AG09309 (cell line): ENCODE data around the gene JAZF1.

Source experiments
- DNase-seq: peaks from one replicate; pipeline ENCODE4 v3.0.0-alpha.2; 2010; ENCODE audit warnings: low read depth
- H3K4me3 ChIP-seq: 2 replicates; pipeline ENCODE4 v1.5.1; 2011; ENCODE audit warnings: mild to moderate bottlenecking, low read depth, low read length, moderate library complexity; ENCODE audit not compliant: control insufficient read depth
- CTCF ChIP-seq: IDR thresholded peaks from 2 replicates; pipeline ENCODE4 v1.5.1; 2011; ENCODE audit warnings: mild to moderate bottlenecking, low read depth, low read length, inconsistent platforms; ENCODE audit not compliant: insufficient read depth, control insufficient read depth; ENCODE audit errors: missing control alignments

The JAZF1 gene

DNA sequence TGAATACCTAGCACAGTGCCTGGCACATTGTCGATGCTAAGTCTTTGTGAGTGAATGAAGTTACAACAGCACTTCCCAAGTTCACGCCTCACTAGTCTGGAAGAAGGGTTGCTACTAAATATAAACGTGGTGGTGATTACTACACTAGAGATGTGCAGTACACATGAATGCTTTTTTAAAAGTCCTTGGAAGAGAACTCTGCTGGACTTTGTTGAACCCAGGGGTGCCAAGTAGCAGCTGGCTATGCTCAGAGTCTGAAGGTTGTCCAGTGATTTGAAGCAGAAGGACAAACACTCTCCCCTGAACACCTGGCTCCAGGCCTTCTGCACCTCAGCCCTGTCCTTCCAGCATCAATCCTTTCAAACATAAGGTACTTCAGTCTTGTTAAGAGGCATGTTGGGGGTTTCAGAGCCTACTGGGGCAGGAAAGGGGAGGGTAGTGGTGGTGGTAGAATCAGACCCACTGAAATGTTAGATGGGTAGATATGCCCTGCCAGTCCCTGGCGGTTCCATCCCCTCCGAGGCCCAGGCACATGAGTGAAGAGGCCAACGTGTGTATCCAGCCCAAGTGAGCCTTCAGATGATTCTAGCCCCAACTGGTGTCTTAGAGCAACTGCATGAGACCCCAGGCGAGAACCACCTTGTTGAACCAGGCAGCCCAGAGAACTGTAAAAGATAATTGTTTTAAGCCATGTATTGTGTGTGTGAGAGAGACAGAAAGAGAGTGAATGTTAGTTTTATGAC is 346.2 kb downstream of the JAZF1 start:
- no peak overlapping the region for H3K4me3 ChIP-seq
- no peak for TF ChIP-seq CTCF
- no peak for DNase-seq

DNA sequence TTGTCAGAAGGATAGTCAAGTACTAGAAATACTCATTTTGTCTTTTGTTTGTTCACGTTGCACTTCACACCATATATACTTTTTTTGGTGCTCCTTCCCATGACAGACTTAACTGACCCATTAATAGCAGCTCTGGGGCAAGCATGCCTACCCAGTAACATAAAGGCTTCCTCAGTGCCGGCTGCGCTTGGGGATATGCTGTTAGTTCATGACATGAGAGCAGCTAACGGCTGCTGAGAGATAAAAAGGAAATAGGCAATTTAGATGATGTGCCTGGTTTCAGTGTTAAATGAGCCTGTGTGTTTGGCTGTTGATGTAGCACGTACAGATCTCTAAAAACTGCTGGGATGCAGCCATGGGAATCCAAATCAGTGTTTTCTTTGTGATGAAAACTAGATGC is 354.2 kb downstream of the JAZF1 start:
- TF ChIP-seq CTCF: no peak
- no peak for DNase-seq
- no peak overlapping the region for H3K4me3 ChIP-seq

DNA sequence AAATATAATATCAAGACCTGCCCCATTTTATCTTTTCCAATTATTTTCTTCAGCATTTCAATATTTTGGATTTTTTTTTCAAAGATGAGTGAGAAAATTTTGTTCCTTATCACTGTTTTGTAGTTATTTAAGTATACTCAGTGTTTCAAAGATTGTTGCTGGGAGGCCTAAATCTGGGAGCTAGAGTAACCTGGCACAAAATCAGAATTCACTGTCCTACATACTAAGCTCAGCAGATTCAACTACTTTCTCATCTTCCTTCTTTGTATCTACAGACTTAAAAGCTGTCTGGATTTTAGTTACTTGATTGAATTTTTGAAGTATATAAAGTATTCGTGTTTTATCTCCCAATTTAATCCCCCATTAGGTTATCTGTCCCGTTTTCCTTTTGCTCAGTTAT is 354.7 kb downstream of the JAZF1 start:
- no peak for TF ChIP-seq CTCF
- no peak for DNase-seq

GRCh38 chr7:27822245-27822644 is 358.4 kb downstream of the JAZF1 start:
- TF ChIP-seq CTCF: no peak
- DNase-seq: no peak
- H3K4me3 ChIP-seq: no peak overlapping the region

More for the DNA sequence above, 354.7 kb downstream of the JAZF1 start:
- H3K4me3 ChIP-seq: no peak overlapping the region

DNA sequence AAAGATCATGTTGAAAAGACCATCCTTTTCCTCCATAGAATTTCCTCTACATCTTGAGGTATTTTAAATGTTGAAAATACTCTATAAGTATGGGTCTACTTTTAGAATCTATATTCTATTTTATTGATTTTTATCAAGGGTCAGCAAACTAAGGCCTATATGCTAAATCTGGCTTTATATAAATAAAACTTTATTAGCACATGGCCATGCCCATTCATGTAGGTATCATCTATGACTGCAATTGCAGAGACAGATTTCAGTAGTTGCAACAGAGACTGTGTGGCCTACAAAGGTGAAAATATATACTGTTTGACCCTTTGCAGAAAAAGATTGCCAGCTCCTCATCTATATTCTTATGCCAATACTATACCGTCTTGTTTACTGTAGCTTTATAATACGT is 367.9 kb downstream of the JAZF1 start:
- H3K4me3 ChIP-seq: no peak overlapping the region
- no peak for TF ChIP-seq CTCF
- no peak for DNase-seq

DNA sequence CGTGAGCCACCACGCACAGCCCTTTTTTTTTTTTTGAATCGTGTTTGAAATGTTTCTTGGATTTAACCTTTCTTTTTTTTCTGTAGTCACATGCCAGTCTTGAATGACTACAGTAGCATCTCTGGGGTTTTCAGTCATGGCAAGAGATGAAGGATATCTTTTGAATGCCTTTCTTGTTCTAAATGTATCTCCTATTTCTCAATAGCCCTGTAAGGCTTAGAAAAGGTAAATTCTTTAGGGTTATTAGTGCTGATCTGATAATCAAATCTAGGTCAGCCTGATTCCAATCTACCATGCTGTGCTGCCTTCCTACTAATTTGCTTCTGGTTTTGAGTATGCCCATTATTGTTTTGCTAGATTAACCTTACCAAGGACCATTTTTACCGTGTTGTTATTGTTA is 370.4 kb downstream of the JAZF1 start:
- TF ChIP-seq CTCF: no peak
- H3K4me3 ChIP-seq: no peak overlapping the region
- no peak for DNase-seq
